ENCODE measurements around the gene TENM3. TPM values are rescaled to one million over a fixed set of nuclear protein-coding genes. Genes with fewer than 3 reads are reported as not detected.

The TENM3 gene
- total RNA-seq, 1 experiment from 2014 or later: 34.1 TPM

- H3K36me3 Mint-ChIP-seq (ENCODE audit: insufficient read depth, unreplicated experiment): no peaks in the 10 kb centered on the region
- DNase-seq (ENCODE audit: unreplicated experiment): no peak
- no peak overlapping the region for H3K4me3 Mint-ChIP-seq (ENCODE audit: unreplicated experiment)
- peaks cover 8% of the 10 kb centered on the region for H3K9me3 Mint-ChIP-seq (ENCODE audit: unreplicated experiment)
- no TSS peak for BruUV-seq (replicated peaks)
- no peak for TF ChIP-seq CTCF (IDR thresholded peaks at IDR 0.05; ENCODE audit: unreplicated experiment)
- H3K27me3 Mint-ChIP-seq (ENCODE audit: insufficient read depth, unreplicated experiment): peaks cover 32% of the 10 kb centered on the region
- no peak overlapping the region for H3K27ac Mint-ChIP-seq (ENCODE audit: low read depth, unreplicated experiment)
- no peaks in the 10 kb centered on the region for H3K4me1 Mint-ChIP-seq (ENCODE audit: insufficient read depth, unreplicated experiment)
- ChIA-PET CTCF (interaction anchor here (1.4 kb wide), 1 partner anchor 21 kb away, joined by 3 read pairs; no protein-coding TSS in a partner anchor), POLR2A (no interaction called here)
- intact Hi-C loops (cut with micrococcal nuclease): no loop called here
These were observed 584.8 kb downstream of the TENM3 start for GRCh38 chr4:182827954-182828353.

GRCh38 chr4:182828360-182829025, 585.3 kb downstream of the TENM3 start:
- Mint-ChIP-seq H3K4me3 (ENCODE audit: unreplicated experiment) (no peak overlapping the region), H3K4me1 (ENCODE audit: insufficient read depth, unreplicated experiment) (no peaks in the 10 kb centered on the region), H3K27ac (ENCODE audit: low read depth, unreplicated experiment) (no peak overlapping the region), H3K36me3 (ENCODE audit: insufficient read depth, unreplicated experiment) (no peaks in the 10 kb centered on the region), H3K27me3 (ENCODE audit: insufficient read depth, unreplicated experiment) (peaks cover 32% of the 10 kb centered on the region), H3K9me3 (ENCODE audit: unreplicated experiment) (peaks cover 8% of the 10 kb centered on the region)
- intact Hi-C loops (cut with micrococcal nuclease): no loop called here
- no peak for TF ChIP-seq CTCF (IDR thresholded peaks at IDR 0.05; ENCODE audit: unreplicated experiment)
- ChIA-PET CTCF (interaction anchor here (0.7 to 1.4 kb wide), 3 partner anchors 21 to 1083 kb away, joined by 3 to 4 read pairs (median 3); no protein-coding TSS in a partner anchor), POLR2A (no interaction called here)
- no TSS peak for BruUV-seq (replicated peaks)
- DNase-seq (ENCODE audit: unreplicated experiment): no peak

DNA sequence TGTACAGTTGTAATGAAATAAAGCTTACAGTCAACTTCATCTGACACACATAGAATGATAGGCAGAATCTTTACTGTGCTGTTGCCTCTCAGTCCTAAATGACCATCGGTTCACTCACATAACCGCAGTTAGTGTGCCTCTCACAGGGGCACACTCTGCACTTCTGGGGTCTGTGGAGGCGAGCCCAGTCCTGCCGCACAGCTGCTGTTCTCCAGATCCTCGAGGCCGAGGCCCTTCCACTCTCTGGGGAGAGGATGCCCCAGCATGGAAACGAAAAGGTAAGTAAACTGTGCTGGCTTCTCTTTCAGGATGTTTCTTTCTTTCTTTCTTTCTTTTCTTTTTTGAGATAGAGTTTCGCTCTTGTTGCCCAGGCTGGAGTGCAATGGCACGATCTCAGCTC, 586.0 kb downstream of the TENM3 start:
- H3K27ac Mint-ChIP-seq (ENCODE audit: low read depth, unreplicated experiment): peak overlapping the region; percentile 16
- H3K36me3 Mint-ChIP-seq (ENCODE audit: insufficient read depth, unreplicated experiment): no peaks in the 10 kb centered on the region
- no TSS peak for BruUV-seq (replicated peaks)
- intact Hi-C loops (cut with micrococcal nuclease): no loop called here
- H3K9me3 Mint-ChIP-seq (ENCODE audit: unreplicated experiment): peaks cover 8% of the 10 kb centered on the region
- POLR2A ChIA-PET: no interaction called here
- H3K4me1 Mint-ChIP-seq (ENCODE audit: insufficient read depth, unreplicated experiment): no peaks in the 10 kb centered on the region
- H3K27me3 Mint-ChIP-seq (ENCODE audit: insufficient read depth, unreplicated experiment): peaks cover 32% of the 10 kb centered on the region
- no peak for DNase-seq (ENCODE audit: unreplicated experiment)
- CTCF ChIA-PET: interaction anchor here (0.7 kb wide), 2 partner anchors 23 to 1084 kb away, joined by 3 to 4 read pairs; no protein-coding TSS in a partner anchor
- TF ChIP-seq CTCF (IDR thresholded peaks at IDR 0.05; ENCODE audit: unreplicated experiment): no peak
- H3K4me3 Mint-ChIP-seq (ENCODE audit: unreplicated experiment): no peak overlapping the region

- no TSS peak for BruUV-seq (replicated peaks)
- Mint-ChIP-seq H3K27ac (ENCODE audit: low read depth, unreplicated experiment) (no peak overlapping the region), H3K4me1 (ENCODE audit: insufficient read depth, unreplicated experiment) (no peaks in the 10 kb centered on the region), H3K4me3 (ENCODE audit: unreplicated experiment) (no peak overlapping the region), H3K9me3 (ENCODE audit: unreplicated experiment) (peaks cover 8% of the 10 kb centered on the region), H3K27me3 (ENCODE audit: insufficient read depth, unreplicated experiment) (peaks cover 43% of the 10 kb centered on the region), H3K36me3 (ENCODE audit: insufficient read depth, unreplicated experiment) (no peaks in the 10 kb centered on the region)
- TF ChIP-seq CTCF (IDR thresholded peaks at IDR 0.05; ENCODE audit: unreplicated experiment): no peak
- ChIA-PET POLR2A (no interaction called here), CTCF (no interaction called here)
- intact Hi-C loops (cut with micrococcal nuclease): no loop called here
- no peak for DNase-seq (ENCODE audit: unreplicated experiment)
These were observed 588.2 kb downstream of the TENM3 start for GRCh38 chr4:182831376-182831775.
